Astrocyte (in vitro differentiated cells and primary cell): Measurements from ENCODE around the gene UBE2E2. TPM values are rescaled to one million over a fixed set of nuclear protein-coding genes. Genes with fewer than 3 reads are reported as not detected.

Experiments
- DNase-seq: peaks from one replicate; pipeline ENCODE4 v3.0.0-alpha.2; 2010; ENCODE audit warnings: low read depth
- FAIRE-seq: peaks from 2 replicates; lab custom pipeline; 2011; peaks lifted over from hg19 to GRCh38; lab: Jason Lieb, UNC
- H2AFZ ChIP-seq: 2 replicates; pipeline ENCODE4 v1.6.0; 2012; ENCODE audit warnings: low read depth, low read length, inconsistent platforms
- H3K27ac ChIP-seq: 2 replicates; pipeline ENCODE4 v1.5.1; 2011; ENCODE audit warnings: low read depth, low read length, inconsistent platforms
- H3K27me3 ChIP-seq: 2 replicates; pipeline ENCODE4 v1.6.0; 2011; ENCODE audit warnings: low read length, inconsistent platforms; ENCODE audit not compliant: insufficient read depth
- H3K36me3 ChIP-seq: 2 replicates; pipeline ENCODE4 v1.5.1; 2011; ENCODE audit warnings: low read length, inconsistent platforms; ENCODE audit not compliant: insufficient read depth
- H3K4me1 ChIP-seq: 2 replicates; pipeline ENCODE4 v1.5.1; 2011; ENCODE audit warnings: low read length, inconsistent platforms; ENCODE audit not compliant: insufficient read depth
- H3K4me2 ChIP-seq: 2 replicates; pipeline ENCODE4 v1.6.0; 2012; ENCODE audit warnings: low read length, inconsistent platforms
- H3K4me3 ChIP-seq: 2 replicates; pipeline ENCODE4 v1.5.1; 2011; ENCODE audit warnings: low read depth, mild to moderate bottlenecking, low read length, inconsistent platforms; ENCODE audit not compliant: insufficient read depth
- H3K79me2 ChIP-seq: 2 replicates; pipeline ENCODE4 v1.6.0; 2012; ENCODE audit warnings: mild to moderate bottlenecking, low read length, inconsistent platforms; ENCODE audit not compliant: insufficient read depth
- H3K9ac ChIP-seq: 2 replicates; pipeline ENCODE4 v1.6.0; 2012; ENCODE audit warnings: mild to moderate bottlenecking, low read length, inconsistent platforms
- H3K9me3 ChIP-seq: 2 replicates; pipeline ENCODE4 v1.5.1; 2012; ENCODE audit warnings: low read depth, mild to moderate bottlenecking, low read length, inconsistent platforms; ENCODE audit not compliant: insufficient read depth
- H4K20me1 ChIP-seq: 2 replicates; pipeline ENCODE4 v1.6.0; 2012; ENCODE audit warnings: low read length, inconsistent platforms; ENCODE audit not compliant: insufficient read depth
- H3K27ac Mint-ChIP-seq: one replicate; pipeline ENCODE4 v1.8.0; 2021; ENCODE audit warnings: mild to moderate bottlenecking, mixed read lengths; ENCODE audit not compliant: unreplicated experiment
- H3K27me3 Mint-ChIP-seq: one replicate; pipeline ENCODE4 v1.8.0; 2021; ENCODE audit warnings: low read depth, mixed read lengths; ENCODE audit not compliant: unreplicated experiment
- H3K36me3 Mint-ChIP-seq: one replicate; pipeline ENCODE4 v1.8.0; 2021; ENCODE audit warnings: low read depth, mixed read lengths; ENCODE audit not compliant: unreplicated experiment
- H3K4me1 Mint-ChIP-seq: one replicate; pipeline ENCODE4 v1.8.0; 2021; ENCODE audit warnings: low read depth, mixed read lengths; ENCODE audit not compliant: unreplicated experiment
- H3K4me3 Mint-ChIP-seq: one replicate; pipeline ENCODE4 v1.8.0; 2021; ENCODE audit warnings: mild to moderate bottlenecking, moderate library complexity, mixed read lengths; ENCODE audit not compliant: unreplicated experiment
- H3K9me3 Mint-ChIP-seq: one replicate; pipeline ENCODE4 v1.8.0; 2021; ENCODE audit warnings: mild to moderate bottlenecking, mixed read lengths; ENCODE audit not compliant: unreplicated experiment
- EZH2 ChIP-seq: IDR thresholded peaks from 2 replicates; pipeline ENCODE4 v1.6.1; 2012; ENCODE audit warnings: mild to moderate bottlenecking, low read length, inconsistent platforms; ENCODE audit not compliant: insufficient read depth
- total RNA-seq: library from RNA; stranded (reverse); gene quantifications from 2 replicates; pipeline ENCODE4 v1.2.1, GENCODE V29; 2021
- TF ChIP-seq, protein P1 (sequence below): IDR thresholded peaks from 2 replicates; pipeline ENCODE4 v1.5.1; 2011; ENCODE audit warnings: low read depth, mild to moderate bottlenecking, inconsistent platforms, low read length, moderate library complexity; ENCODE audit not compliant: insufficient read depth

UBE2E2 gene
- total RNA-seq, 1 donor from 2014 or later = 89.8 TPM

DNA sequence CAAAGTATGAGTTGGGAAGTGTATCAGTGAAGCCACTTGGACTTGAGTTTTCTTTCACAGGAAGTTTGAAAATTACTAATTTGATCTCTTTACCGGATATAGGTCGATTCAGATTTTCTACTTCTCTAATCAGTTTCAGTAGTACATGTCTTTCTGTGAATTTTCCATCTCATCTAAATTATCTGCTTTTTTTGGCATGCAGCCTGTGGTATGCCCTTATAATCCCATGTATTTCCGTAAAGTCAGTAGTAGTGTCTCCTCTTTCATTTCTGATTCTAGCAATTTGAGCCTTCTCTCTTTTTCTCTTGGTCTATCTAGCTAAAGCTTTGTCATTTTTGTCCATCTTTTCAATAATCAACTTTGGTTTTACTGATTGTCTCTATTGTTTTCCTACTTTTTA lies 434.2 kb downstream of the UBE2E2 start:
- Histone ChIP-seq H3K36me3 (no peaks in the 10 kb centered on the region), H3K4me3 (no peak overlapping the region), H3K27me3 (no peaks in the 10 kb centered on the region), H3K9ac (no peak overlapping the region), H3K4me1 (no peaks in the 10 kb centered on the region), H3K79me2 (no peaks in the 10 kb centered on the region), H3K9me3 (no peaks in the 10 kb centered on the region), H4K20me1 (no peaks in the 10 kb centered on the region), H3K27ac (no peak overlapping the region), H3K4me2 (no peak overlapping the region), H2AFZ (no peak overlapping the region)
- no peak for FAIRE-seq
- TF ChIP-seq, protein P1, sequence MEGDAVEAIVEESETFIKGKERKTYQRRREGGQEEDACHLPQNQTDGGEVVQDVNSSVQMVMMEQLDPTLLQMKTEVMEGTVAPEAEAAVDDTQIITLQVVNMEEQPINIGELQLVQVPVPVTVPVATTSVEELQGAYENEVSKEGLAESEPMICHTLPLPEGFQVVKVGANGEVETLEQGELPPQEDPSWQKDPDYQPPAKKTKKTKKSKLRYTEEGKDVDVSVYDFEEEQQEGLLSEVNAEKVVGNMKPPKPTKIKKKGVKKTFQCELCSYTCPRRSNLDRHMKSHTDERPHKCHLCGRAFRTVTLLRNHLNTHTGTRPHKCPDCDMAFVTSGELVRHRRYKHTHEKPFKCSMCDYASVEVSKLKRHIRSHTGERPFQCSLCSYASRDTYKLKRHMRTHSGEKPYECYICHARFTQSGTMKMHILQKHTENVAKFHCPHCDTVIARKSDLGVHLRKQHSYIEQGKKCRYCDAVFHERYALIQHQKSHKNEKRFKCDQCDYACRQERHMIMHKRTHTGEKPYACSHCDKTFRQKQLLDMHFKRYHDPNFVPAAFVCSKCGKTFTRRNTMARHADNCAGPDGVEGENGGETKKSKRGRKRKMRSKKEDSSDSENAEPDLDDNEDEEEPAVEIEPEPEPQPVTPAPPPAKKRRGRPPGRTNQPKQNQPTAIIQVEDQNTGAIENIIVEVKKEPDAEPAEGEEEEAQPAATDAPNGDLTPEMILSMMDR = no peak
- no peak for TF ChIP-seq EZH2
- DNase-seq = no peak
- no peak overlapping the region for H3K4me3 Mint-ChIP-seq
- H3K27ac Mint-ChIP-seq = no peak overlapping the region
- H3K9me3 Mint-ChIP-seq = peaks cover 2% of the 10 kb centered on the region
- H3K27me3 Mint-ChIP-seq = peaks cover 2% of the 10 kb centered on the region
- H3K4me1 Mint-ChIP-seq = peaks cover 4% of the 10 kb centered on the region
- H3K36me3 Mint-ChIP-seq = no peaks in the 10 kb centered on the region

DNA sequence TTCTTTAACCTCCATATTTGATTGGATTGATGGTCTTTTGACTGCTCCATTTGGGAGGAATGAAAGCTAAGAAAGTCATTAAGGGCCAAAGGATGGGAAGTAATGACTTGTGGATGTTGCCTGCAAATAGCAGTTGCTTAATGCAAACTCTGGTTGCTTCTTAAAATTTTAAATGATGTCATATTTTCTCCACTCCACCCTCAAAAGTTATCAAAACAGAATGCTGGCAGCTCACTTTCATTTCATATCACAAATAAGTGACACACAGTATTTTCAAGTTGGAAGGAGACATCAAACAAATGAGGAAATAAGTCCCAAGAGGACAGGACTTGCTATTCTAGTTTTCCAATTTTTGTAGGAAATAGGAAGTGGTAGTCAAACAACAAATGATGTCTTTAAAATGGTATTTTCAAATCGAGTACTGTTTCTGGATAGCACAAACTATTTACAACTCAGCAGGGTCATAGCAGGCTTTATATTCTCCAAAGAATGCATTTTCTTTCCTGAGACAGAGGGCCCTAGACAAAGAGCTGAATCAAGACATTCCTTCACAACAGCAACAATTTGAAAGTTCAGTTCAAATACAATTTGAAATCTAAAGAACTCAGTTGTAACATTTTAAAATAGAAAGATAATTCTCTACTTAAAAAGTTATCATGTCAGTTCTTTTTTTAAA lies 437.5 kb downstream of the UBE2E2 start:
- no peak overlapping the region for H3K4me2 ChIP-seq
- Mint-ChIP-seq H3K36me3 (no peaks in the 10 kb centered on the region), H3K4me3 (no peak overlapping the region), H3K27me3 (peaks cover 3% of the 10 kb centered on the region), H3K4me1 (peaks cover 4% of the 10 kb centered on the region), H3K9me3 (peaks cover 6% of the 10 kb centered on the region), H3K27ac (no peak overlapping the region)
- H3K27ac ChIP-seq = no peak overlapping the region
- no peaks in the 10 kb centered on the region for H3K79me2 ChIP-seq
- H3K4me1 ChIP-seq = no peaks in the 10 kb centered on the region
- no peaks in the 10 kb centered on the region for H3K27me3 ChIP-seq
- no peak overlapping the region for H3K9ac ChIP-seq
- H4K20me1 ChIP-seq = no peaks in the 10 kb centered on the region
- no peak overlapping the region for H3K4me3 ChIP-seq
- H3K36me3 ChIP-seq = no peaks in the 10 kb centered on the region
- no peaks in the 10 kb centered on the region for H3K9me3 ChIP-seq
- no peak overlapping the region for H2AFZ ChIP-seq
- DNase-seq (no peak), FAIRE-seq (no peak)
- TF ChIP-seq, protein P1 = no peak
- no peak for TF ChIP-seq EZH2
